Activated T-helper 2 cell treated with anti-CD3 and anti-CD28 coated beads, Interferon-gamma antibody, Interleukin-2, Interleukin-4, amounts not matched to agents 10 μg/mL and 5 μg/mL and 100 μg/mL, durations not matched to agents 14 hours and 24 hours and 36 hours (primary cell): Measurements from ENCODE around the gene PPP2R2C. TPM values are rescaled to one million over a fixed set of nuclear protein-coding genes. Genes with fewer than 3 reads are reported as not detected.
A peak's percentile ranks its signal among the peaks of the same experiment; 100 is the strongest.

Experiments
- DNase-seq: peaks from one replicate; pipeline ENCODE4 v3.0.0; 2021; ENCODE audit warnings: low spot score
- H3K27ac Mint-ChIP-seq: one replicate; pipeline ENCODE4 v1.8.0; 2021; ENCODE audit warnings: mixed read lengths
- H3K27me3 Mint-ChIP-seq: one replicate; pipeline ENCODE4 v1.8.0; 2021; ENCODE audit warnings: low read depth, mixed read lengths
- H3K36me3 Mint-ChIP-seq: one replicate; pipeline ENCODE4 v1.8.0; 2021; ENCODE audit warnings: low read depth, mixed read lengths
- H3K4me1 Mint-ChIP-seq: one replicate; pipeline ENCODE4 v1.8.0; 2021; ENCODE audit warnings: low read depth, mixed read lengths
- H3K4me3 Mint-ChIP-seq: one replicate; pipeline ENCODE4 v1.8.0; 2021; ENCODE audit warnings: low read depth, mild to moderate bottlenecking, moderate library complexity, mixed read lengths
- H3K9me3 Mint-ChIP-seq: one replicate; pipeline ENCODE4 v1.8.0; 2021; ENCODE audit warnings: mixed read lengths
- intact Hi-C: fragments of 100-400 bp; cut with micrococcal nuclease; formaldehyde crosslinking; loops from one replicate; pipeline ENCODE4 v1.15.1; 2023
- total RNA-seq: library from RNA; stranded (reverse); gene quantifications from 2 replicates; pipeline ENCODE4 v1.2.3, GENCODE V29; 2022

Gene PPP2R2C
- total RNA-seq, 1 donor from 2014 or later: not detected

GRCh38 chr4:6342530-6343293 lies 129.7 kb downstream of the PPP2R2C start:
- no peaks in the 10 kb centered on the region for H3K9me3 Mint-ChIP-seq
- H3K27ac Mint-ChIP-seq: no peak overlapping the region
- H3K36me3 Mint-ChIP-seq: no peaks in the 10 kb centered on the region
- H3K27me3 Mint-ChIP-seq: peaks cover 22% of the 10 kb centered on the region
- H3K4me3 Mint-ChIP-seq: no peak overlapping the region
- H3K4me1 Mint-ChIP-seq: peaks cover 11% of the 10 kb centered on the region
- intact Hi-C loops: no loop called here
- DNase-seq: no peak

DNA sequence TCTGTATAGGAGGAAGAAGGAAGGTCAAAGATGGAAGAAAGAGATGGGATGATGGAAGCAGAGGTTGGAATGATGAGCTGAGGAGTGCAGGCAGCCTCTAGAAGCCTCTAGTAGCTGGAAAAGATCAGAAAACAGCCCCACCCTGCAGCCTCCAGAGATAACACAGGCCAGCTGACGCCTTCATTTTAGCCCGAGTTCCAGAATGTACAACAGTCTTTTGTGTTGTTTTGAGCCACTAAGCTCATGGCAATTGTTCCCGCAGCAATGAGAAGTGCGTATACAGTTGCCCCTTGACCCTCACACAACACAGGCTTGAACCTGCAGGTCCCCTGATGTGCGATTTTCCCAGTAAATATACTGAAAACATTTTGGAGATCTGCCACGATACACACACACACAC lies 130.7 kb downstream of the PPP2R2C start:
- Mint-ChIP-seq H3K4me1 (peaks cover 15% of the 10 kb centered on the region), H3K36me3 (no peaks in the 10 kb centered on the region), H3K9me3 (no peaks in the 10 kb centered on the region), H3K4me3 (no peak overlapping the region), H3K27ac (no peak overlapping the region), H3K27me3 (peaks cover 28% of the 10 kb centered on the region)
- intact Hi-C loops: no loop called here
- DNase-seq: no peak

DNA sequence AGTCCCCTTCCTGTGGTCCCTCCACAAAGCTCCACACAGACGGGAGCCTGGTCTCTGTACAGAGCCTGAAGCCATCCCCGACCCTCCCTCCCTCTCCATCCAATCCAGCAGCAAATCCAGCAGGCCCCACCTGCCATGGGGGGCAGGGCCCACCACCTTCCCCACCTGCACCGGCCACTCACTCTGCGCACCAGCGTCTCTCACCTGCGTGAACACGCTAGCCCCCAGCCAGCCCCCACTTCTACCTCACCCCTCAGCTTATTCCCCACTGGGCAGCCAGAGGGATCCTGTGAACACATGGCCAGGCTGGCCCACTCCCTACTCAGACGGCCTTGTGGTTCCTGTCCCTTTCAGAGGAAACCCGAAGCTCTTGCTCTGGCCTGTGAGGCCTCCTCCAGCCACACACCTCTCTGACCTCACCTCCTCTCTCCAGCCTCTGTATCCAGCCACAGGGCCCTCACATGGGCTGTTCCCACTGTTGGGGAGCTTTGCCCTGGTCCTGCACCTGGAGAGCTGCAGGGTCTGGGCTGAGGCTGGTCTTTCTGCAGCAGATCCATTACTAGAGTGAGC lies 131.9 kb downstream of the PPP2R2C start:
- H3K36me3 Mint-ChIP-seq: no peaks in the 10 kb centered on the region
- no peak overlapping the region for H3K4me3 Mint-ChIP-seq
- peaks cover 15% of the 10 kb centered on the region for H3K4me1 Mint-ChIP-seq
- H3K27ac Mint-ChIP-seq: no peak overlapping the region
- DNase-seq: no peak
- no peaks in the 10 kb centered on the region for H3K9me3 Mint-ChIP-seq
- intact Hi-C loops: no loop called here
- peaks cover 28% of the 10 kb centered on the region for H3K27me3 Mint-ChIP-seq

GRCh38 chr4:6339818-6340445 lies 132.5 kb downstream of the PPP2R2C start:
- H3K27ac Mint-ChIP-seq: no peak overlapping the region
- DNase-seq: no peak
- H3K36me3 Mint-ChIP-seq: no peaks in the 10 kb centered on the region
- peaks cover 28% of the 10 kb centered on the region for H3K27me3 Mint-ChIP-seq
- intact Hi-C loops: no loop called here
- H3K4me3 Mint-ChIP-seq: no peak overlapping the region
- no peaks in the 10 kb centered on the region for H3K9me3 Mint-ChIP-seq
- H3K4me1 Mint-ChIP-seq: peaks cover 15% of the 10 kb centered on the region

GRCh38 chr4:6338951-6339817 lies 133.2 kb downstream of the PPP2R2C start:
- Mint-ChIP-seq H3K27ac (no peak overlapping the region), H3K36me3 (no peaks in the 10 kb centered on the region), H3K27me3 (peaks cover 28% of the 10 kb centered on the region), H3K9me3 (no peaks in the 10 kb centered on the region), H3K4me3 (no peak overlapping the region), H3K4me1 (peaks cover 15% of the 10 kb centered on the region)
- DNase-seq: no peak
- intact Hi-C loops: no loop called here

- no peaks in the 10 kb centered on the region for H3K36me3 Mint-ChIP-seq
- H3K4me3 Mint-ChIP-seq: no peak overlapping the region
- peak; percentile 23 for DNase-seq
- intact Hi-C loops: no loop called here
- H3K9me3 Mint-ChIP-seq: no peaks in the 10 kb centered on the region
- no peak overlapping the region for H3K27ac Mint-ChIP-seq
- H3K27me3 Mint-ChIP-seq: peaks cover 28% of the 10 kb centered on the region
- peaks cover 15% of the 10 kb centered on the region for H3K4me1 Mint-ChIP-seq
Measured at GRCh38 chr4:6338175-6338950, 134.1 kb downstream of the PPP2R2C start.

DNA sequence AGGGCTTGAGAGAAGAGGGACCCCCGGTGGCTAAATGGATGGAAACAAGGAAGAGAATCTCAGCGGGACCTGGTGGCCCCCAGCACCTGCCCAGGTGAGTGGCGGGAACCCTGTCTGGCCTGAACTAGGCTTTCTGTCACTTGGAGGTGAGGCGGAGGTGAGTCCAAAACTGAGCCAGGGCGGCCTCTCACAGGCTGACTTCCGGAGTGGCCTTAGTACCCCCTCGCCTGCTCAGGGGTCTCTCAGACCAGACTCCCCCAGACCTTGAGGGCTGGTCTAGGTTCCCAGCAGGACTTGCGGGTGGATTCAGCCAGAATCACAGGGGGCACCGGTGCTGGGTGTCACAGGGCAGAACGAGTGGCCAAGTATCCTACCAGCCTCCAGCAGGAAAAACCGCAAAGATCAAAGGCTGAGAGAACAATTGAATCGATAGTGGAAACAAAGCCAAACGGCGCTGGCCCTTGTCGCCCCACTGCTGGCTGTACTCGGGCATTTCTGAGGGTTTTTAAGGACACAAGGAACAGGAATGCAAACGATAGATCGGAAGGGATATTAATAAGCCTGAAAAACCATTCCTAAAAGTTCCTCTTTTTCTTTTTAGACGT lies 135.0 kb downstream of the PPP2R2C start:
- Mint-ChIP-seq H3K27me3 (peaks cover 24% of the 10 kb centered on the region), H3K36me3 (no peaks in the 10 kb centered on the region), H3K9me3 (no peaks in the 10 kb centered on the region), H3K4me3 (no peak overlapping the region), H3K27ac (no peak overlapping the region), H3K4me1 (peaks cover 15% of the 10 kb centered on the region)
- DNase-seq: no peak
- intact Hi-C loops: no loop called here

DNA sequence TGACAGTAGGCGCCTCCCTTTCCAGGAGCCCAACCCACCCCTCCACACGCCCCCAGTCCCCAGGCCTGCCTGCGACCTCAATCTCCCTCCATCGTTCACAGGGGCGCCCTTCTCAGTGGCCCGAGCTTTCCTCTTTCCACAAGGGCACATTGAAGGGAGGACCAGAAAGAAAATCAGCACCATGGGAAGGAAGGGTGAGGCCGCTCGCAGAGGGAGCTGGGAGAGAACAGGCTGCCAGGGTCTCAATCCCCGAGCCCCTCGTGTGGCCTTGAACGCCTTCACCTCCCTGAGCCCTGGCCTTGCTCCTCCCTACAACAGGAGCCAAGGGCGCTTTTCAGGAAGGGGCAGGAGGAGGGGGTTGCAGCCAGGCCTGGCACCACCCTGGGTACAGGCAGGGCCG lies 136.2 kb downstream of the PPP2R2C start:
- intact Hi-C loops: no loop called here
- no peak for DNase-seq
- Mint-ChIP-seq H3K4me3 (no peak overlapping the region), H3K9me3 (no peaks in the 10 kb centered on the region), H3K36me3 (no peaks in the 10 kb centered on the region), H3K27ac (no peak overlapping the region), H3K27me3 (peaks cover 21% of the 10 kb centered on the region), H3K4me1 (peaks cover 15% of the 10 kb centered on the region)

DNA sequence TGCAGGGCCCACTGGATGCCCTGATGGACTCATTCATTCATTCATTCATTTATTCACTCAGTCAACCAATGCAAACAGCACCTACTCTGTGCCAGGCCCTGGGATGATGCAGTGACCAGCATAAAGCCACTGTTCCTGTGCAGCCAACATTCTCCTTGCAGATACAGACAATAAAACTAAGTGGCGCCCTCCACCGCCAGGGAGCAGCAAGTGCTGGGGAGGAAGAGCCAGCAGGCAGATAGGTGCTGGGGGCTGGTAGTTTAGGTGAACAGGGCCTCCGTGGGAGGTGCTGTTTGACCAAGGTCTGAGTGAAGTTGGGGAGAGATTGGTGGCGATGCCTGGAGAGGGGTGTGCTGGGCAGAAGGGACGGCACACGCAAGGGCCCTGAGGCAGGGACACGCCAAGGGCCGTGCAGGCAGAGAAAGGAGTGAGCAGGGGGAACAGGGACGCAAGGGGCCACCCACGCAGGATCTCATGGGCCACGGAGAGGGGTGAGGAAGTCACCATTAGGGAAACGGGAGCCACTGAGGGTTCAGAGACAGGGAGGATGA lies 137.3 kb downstream of the PPP2R2C start:
- Mint-ChIP-seq H3K4me3 (no peak overlapping the region), H3K36me3 (no peaks in the 10 kb centered on the region), H3K4me1 (peaks cover 15% of the 10 kb centered on the region), H3K27ac (no peak overlapping the region), H3K9me3 (no peaks in the 10 kb centered on the region), H3K27me3 (peaks cover 16% of the 10 kb centered on the region)
- no peak for DNase-seq
- intact Hi-C loops: no loop called here

GRCh38 chr4:6334203-6334887 lies 138.1 kb downstream of the PPP2R2C start:
- Mint-ChIP-seq H3K36me3 (no peaks in the 10 kb centered on the region), H3K4me1 (peaks cover 15% of the 10 kb centered on the region), H3K27ac (no peak overlapping the region), H3K27me3 (peaks cover 15% of the 10 kb centered on the region), H3K4me3 (no peak overlapping the region), H3K9me3 (no peaks in the 10 kb centered on the region)
- intact Hi-C loops: no loop called here
- DNase-seq: no peak
